ENCODE data around the gene FERMT1. TPM values are rescaled to one million over a fixed set of nuclear protein-coding genes. Genes with fewer than 3 reads are reported as not detected.

Gene FERMT1
- total and polyA plus RNA-seq, 2 of the 4 experiments (the other 2 are of a cell fraction) = 1.8 to 2.3 TPM

GRCh38 chr20:6070829-6071695 is 51.8 kb downstream of the FERMT1 start:
- no peaks in the 10 kb centered on the region for H3K9me1 ChIP-seq (ENCODE audit: insufficient read depth, low read length)
- no peak overlapping the region for H3K27ac ChIP-seq (ENCODE audit: insufficient read depth, low read length)
- no peak overlapping the region for H3K18ac ChIP-seq (ENCODE audit: low read depth, low read length)
- no peak overlapping the region for H3K23ac ChIP-seq (ENCODE audit: low read depth, low read length)
- no peaks in the 10 kb centered on the region for H3K79me1 ChIP-seq (ENCODE audit: low read depth in 1 of 2, low read length in 2 of 2)
- in situ Hi-C loops (cut with MboI; ENCODE audit: low sequenced_read_pairs) = no loop called here
- H2BK15ac ChIP-seq (ENCODE audit: low read depth, low read length) = no peak overlapping the region
- no peak overlapping the region for H4K91ac ChIP-seq (ENCODE audit: insufficient read depth, low read depth, low read length)
- no peak overlapping the region for H2AK5ac ChIP-seq (ENCODE audit: low read depth, low read length)
- no peak overlapping the region for H3K4me3 ChIP-seq (ENCODE audit: insufficient read depth, low read depth, low read length)
- no peak overlapping the region for H3K14ac ChIP-seq (replicated peaks; ENCODE audit: low read depth, low read length)
- BruUV-seq (replicated peaks) = no TSS peak
- intact Hi-C loops (cut with micrococcal nuclease) = no loop called here
- H3K4me1 ChIP-seq (ENCODE audit: control insufficient read depth, insufficient read depth, low read length) = no peaks in the 10 kb centered on the region
- dilution Hi-C loops (cut with HindIII; ENCODE audit: low sequenced_read_pairs, unreplicated experiment) = no loop called here
- ChIA-PET POLR2A (ENCODE audit: unreplicated experiment) (no interaction called here), CTCF (no interaction called here)
- ATAC-seq (ENCODE audit: low read depth) (no peak), DNase-seq (no peak)
- no peak overlapping the region for H4K8ac ChIP-seq (ENCODE audit: low read depth in 2 of 2, low read length in 2 of 2)
- no peak overlapping the region for H4K5ac ChIP-seq (ENCODE audit: low read depth, low read length)
- no peak overlapping the region for H2BK120ac ChIP-seq (ENCODE audit: low read depth, low read length)
- no peak overlapping the region for H3K4me2 ChIP-seq (ENCODE audit: low read depth, low read length)
- no peak overlapping the region for H2BK20ac ChIP-seq (ENCODE audit: low read depth, low read length)
- H3K27me3 ChIP-seq (ENCODE audit: control insufficient read depth, insufficient read depth, low read length) = peaks cover 3% of the 10 kb centered on the region; the same call in 1 of the 2 replicates
- H3K9ac ChIP-seq (ENCODE audit: low read depth, low read length) = no peak overlapping the region
- H3K4ac ChIP-seq (ENCODE audit: low read depth, low read length) = no peak overlapping the region
- no peak overlapping the region for H2AFZ ChIP-seq (replicated peaks; ENCODE audit: low read length, poor library complexity)
- no peaks in the 10 kb centered on the region for H3K9me3 ChIP-seq (ENCODE audit: control insufficient read depth, insufficient read depth, low read length)
- H3K36me3 ChIP-seq (ENCODE audit: control insufficient read depth, insufficient read depth, low read length) = no peaks in the 10 kb centered on the region
- no peak overlapping the region for H3K56ac ChIP-seq (ENCODE audit: extremely low read depth, insufficient read depth, low read length)
- 58% methylated on average over 3 of the region's 6 CpGs; no CpG with 5 or more reads in 1 of the 2 experiments for WGBS, 2 experiments (ENCODE audit: extremely low coverage in 2 of 2, insufficient read length in 1 of 2)
- H2AK9ac ChIP-seq (replicated peaks; ENCODE audit: low read depth, low read length, poor library complexity) = no peak overlapping the region
- H2BK5ac ChIP-seq (ENCODE audit: low read depth, low read length, poor library complexity, severe bottlenecking) = no peak overlapping the region
- H4K20me1 ChIP-seq (ENCODE audit: insufficient read depth, low read length) = no peaks in the 10 kb centered on the region
- TF ChIP-seq CTCF (conservative IDR thresholded peaks at IDR 0.05; ENCODE audit: low read depth, low read length) (no peak), CEBPB (IDR thresholded peaks at IDR 0.05; ENCODE audit: low read depth, low read length) (no peak), USF2 (IDR thresholded peaks at IDR 0.05; ENCODE audit: low read depth, low read length) (no peak), MAZ (IDR thresholded peaks at IDR 0.05; ENCODE audit: borderline replicate concordance, low read depth, low read length) (no peak), RCOR1 (IDR thresholded peaks at IDR 0.05; ENCODE audit: insufficient replicate concordance, low read length) (no peak), RAD21 (IDR thresholded peaks at IDR 0.05; ENCODE audit: low read length) (no peak), MXI1 (IDR thresholded peaks at IDR 0.05; ENCODE audit: borderline replicate concordance, low read depth, low read length) (no peak), POLR2A (IDR thresholded peaks at IDR 0.05; ENCODE audit: low read depth, low read length) (no peak), BHLHE40 (IDR thresholded peaks at IDR 0.05; ENCODE audit: low read depth, low read length) (no peak), NFE2L2 (IDR thresholded peaks at IDR 0.05; ENCODE audit: low read depth, low read length) (no peak), ELK1 (IDR thresholded peaks at IDR 0.05; ENCODE audit: borderline replicate concordance, low read depth, low read length) (no peak), CHD1 (IDR thresholded peaks at IDR 0.05; ENCODE audit: low read depth, low read length) (no peak), MAFK (IDR thresholded peaks at IDR 0.05; ENCODE audit: low read depth, low read length) (no peak), RFX5 (IDR thresholded peaks at IDR 0.05; ENCODE audit: low read depth, low read length) (no peak), FOS (IDR thresholded peaks at IDR 0.05; ENCODE audit: low read depth, low read length) (no peak)
